Fibroblast of upper back skin (primary cell): ENCODE results near the gene MR1.

Experiments used
- DNase-seq: peaks from one replicate; pipeline ENCODE4 v3.0.0-alpha.2; 2013

Gene MR1

DNA sequence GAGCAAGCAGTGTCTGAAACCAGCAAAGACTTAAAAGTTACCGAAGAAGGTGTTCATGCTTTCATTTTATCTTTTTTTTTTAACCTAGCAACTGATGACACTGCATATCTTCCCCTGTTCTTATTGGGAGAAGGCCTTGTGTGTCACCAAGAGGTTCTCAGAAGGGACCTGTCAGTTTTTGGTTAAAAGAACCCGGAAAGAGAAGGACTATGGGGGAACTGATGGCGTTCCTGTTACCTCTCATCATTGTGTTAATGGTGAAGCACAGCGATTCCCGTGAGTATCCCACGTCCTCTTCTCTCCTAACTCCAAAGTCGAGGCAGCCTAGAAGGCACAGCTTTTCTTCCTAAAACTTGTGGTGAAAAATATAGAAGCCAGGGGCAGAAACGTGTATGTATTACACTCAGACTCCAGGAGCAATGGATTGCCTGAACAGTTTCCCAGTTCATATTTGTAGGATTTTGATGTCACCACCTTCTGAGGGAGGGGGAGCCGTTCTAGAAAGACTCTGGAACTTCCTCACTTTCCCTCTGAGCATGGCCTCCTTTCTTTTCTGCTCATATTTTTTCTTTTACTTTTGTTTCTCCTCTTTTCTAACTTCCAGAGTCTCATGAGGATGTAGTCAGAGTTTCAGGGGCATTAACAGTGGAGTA lies at the start of gene MR1:
MR1 (plus strand) TSS at position 185 of the 653 bp plus-strand sequence; CDS start at position 210, 25 bp downstream.
- peak; percentile 80 for DNase-seq

- peak; percentile 16 for DNase-seq
Measured at GRCh38 chr1:180988253-180988752, 45.5 kb upstream of the MR1 start.

DNA sequence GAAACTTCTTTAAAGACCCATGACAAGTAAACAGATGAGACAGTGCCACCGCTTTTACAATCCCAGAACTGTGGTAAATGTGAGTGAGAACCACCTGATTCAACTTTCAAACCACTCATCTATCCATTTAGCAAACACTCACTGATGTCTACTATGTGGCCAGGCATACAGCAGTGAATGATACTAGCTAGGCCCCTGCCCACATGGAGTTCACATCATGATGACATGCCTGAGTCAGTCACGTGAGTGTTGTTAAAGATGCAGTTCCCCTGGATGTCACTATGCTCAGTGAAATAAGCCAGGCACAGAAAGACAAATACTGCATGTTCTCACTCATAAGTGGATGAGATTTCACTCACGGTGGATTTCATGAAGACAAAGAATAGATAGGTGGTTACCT lies 39.5 kb upstream of the MR1 start:
- DNase-seq, result no peak

- DNase-seq, result no peak
Measured at GRCh38 chr1:180997843-180998504, 35.8 kb upstream of the MR1 start.

DNA sequence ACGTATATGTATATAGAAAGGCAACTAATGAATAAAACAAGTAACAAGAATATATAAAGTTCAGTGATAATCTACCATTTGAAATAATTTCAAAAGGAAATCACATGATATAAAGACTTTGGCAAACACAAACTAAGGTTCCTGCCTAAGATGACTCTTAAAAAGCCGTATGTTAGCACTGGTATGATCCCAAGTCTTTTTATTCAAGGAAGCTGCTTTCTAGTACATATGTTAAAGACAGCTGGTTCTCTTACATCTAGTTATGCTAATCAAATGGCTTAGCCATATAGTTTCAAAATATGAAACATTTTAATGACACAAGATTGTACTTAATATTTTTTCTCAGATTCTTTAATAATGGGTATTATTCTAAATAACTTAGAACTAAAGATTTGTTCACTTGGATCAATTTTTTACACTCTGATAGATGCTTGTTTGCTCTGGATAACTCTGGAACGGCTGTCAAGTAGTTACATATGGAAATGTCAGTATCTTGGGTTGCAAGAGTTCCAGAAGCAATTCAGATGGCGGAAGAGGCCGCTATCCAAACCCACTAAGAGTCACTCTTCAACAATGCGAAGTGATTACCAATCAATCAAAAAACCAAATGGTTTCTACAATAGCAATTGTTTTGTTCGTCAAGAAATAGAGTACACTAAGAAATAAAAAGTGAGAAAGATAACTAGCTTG lies 32.5 kb upstream of the MR1 start:
- DNase-seq, result no peak

GRCh38 chr1:181002582-181003172 lies 31.1 kb upstream of the MR1 start:
- no peak for DNase-seq

DNA sequence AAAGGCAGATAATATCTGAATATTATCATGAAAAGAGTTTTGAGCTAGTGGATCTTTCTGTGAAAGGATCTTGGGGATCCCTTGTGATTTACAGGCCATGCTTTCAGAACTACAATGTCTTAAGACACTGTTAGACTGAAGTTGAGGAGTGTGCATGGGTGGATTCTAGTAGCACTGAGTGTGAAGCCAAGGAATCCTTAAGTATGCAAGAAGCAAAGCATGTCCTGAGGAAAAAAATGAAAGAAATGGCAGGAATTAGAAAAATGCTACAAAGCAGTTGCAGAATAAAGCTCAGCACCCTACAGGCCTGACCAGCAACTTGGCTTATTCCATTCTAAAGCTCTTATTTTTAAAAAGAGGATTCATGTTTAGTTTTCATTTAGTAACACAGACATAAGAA lies 23.0 kb upstream of the MR1 start:
- peak; percentile 82 for DNase-seq

DNA sequence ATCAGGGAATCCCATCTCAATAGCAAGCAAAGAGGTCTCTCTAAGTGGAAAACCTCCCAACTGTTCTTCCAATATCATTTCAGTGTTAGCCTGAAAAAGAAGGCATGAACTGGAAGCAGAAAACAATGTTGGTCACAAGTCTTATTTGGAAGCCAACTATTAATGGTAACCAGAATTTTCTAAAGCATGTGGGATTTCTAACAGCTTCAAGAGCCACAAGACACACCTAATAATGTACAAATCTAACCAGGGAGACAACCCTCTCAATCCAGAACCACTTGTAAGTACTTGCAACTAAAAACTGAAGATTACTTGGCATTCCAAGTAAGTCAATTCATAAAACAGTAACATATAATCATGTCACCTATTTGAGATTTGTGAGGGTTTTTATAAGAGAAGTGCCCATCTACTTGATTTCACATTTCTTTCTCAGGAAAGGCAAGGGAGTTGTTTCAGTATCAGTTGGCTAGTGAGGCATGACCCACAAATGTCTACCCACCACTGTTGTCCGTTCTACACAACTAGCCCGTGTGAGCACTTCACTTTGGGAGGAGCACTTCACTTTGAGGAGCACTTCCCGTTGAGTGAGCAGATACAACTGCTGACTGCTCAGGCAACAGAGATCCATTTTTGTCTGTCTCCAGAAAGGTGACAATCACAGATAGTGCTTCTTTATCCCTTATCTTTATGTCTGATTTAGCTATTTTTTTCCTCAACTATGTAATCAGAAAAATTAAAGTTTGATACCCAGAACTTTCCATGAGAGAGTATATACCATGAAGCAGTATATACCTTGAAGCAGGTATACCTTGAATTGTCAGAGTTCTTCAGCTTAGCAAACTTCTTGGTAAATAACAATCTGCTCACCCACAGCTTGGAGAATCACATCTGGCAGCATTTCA lies 22.2 kb upstream of the MR1 start:
- DNase-seq, result no peak

GRCh38 chr1:181012203-181012745 lies 21.5 kb upstream of the MR1 start:
- no peak for DNase-seq

DNA sequence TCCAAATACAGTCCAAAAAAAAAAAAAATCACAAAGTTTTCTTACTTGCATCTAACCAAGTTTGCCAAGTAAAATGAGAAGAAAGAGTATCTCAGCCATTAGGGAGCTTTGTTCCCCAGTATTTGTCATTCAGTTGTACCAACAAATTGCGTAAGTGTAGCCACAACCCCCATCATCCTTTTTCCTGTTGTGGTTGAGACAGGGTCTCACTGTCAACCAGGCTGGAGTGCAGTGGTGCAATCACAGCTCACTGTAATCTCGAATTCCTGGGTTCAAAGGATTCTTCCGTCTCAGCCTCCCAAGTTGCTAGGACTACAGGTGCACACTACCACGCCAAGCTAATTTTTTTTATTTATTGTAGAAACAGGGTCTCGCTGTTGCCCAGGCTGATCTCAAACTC lies 20.6 kb upstream of the MR1 start:
- DNase-seq, result no peak

- DNase-seq, result no peak
Measured at GRCh38 chr1:181014477-181015250, 19.1 kb upstream of the MR1 start.

DNA sequence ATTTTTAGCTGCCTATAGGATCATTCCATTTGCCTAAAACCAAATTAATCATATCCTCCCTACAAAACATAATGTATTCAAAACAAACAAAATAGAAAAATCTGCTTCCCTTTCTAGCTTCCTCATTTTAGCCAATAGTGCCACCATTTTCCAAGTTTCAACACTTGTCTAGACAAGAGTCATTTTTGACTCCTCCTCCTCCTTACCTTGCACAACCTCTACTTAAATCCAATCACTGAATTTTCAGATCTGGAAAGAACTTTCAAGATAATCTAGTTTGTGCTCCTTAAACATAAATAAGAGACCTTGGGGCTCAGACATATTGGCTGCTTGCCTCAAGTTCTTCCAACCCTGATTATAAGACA lies 18.6 kb upstream of the MR1 start:
- no peak for DNase-seq

GRCh38 chr1:181016563-181016962 lies 17.2 kb upstream of the MR1 start:
- no peak for DNase-seq

DNA sequence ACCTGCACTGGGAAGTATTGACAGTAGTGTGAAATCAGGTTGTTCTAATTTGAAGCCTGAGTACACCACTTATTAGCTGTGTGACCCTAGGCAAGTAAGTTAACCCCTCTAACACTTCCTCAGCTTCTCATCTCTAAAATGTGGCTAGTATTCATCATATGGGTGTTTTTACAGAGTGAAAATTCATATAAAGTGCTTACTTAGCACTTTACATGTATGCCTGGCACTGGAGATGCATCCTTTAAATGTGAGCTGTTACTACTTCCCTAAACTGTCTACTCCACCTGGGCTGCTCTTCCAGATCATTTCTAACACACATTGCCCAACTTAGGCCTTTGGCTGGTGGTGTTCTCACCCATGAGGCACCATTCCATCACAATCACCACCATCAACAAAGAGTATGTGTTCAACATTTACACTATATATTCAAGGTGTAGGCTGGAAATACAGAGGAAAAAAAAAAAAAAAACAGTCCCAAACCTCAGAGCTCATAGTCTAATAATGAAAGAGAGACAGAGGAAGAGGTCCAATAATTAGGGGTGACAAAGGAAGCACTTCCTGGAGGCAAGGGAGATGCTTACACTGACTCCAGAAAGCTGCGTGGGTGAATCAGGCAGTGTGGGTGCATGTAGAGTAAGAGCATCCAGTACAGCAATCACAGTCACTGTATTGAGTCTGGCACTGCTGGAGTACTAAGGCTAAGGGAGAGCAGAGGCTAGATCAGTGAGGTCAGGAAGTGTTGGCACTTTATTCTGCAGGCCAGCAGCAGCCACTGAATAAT lies 14.7 kb upstream of the MR1 start:
- no peak for DNase-seq

DNA sequence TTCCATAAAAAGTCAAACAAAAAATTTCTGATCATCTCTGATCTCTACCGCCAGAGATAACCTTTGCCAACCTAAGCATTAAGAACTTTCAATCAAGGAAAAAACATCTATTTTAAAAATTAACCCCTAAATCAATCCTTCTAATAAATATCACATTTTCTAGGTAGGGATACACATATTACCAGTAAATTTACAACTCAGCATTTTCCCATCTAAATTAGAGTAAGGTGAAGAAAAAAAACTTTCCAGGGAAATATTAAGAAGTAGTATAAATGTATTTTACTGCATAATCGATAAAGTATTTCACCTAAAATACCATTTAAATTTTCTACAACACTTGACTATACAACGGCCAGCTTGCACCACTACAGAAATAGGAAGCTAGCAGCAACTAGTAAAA lies 12.6 kb upstream of the MR1 start:
- DNase-seq, result no peak

DNA sequence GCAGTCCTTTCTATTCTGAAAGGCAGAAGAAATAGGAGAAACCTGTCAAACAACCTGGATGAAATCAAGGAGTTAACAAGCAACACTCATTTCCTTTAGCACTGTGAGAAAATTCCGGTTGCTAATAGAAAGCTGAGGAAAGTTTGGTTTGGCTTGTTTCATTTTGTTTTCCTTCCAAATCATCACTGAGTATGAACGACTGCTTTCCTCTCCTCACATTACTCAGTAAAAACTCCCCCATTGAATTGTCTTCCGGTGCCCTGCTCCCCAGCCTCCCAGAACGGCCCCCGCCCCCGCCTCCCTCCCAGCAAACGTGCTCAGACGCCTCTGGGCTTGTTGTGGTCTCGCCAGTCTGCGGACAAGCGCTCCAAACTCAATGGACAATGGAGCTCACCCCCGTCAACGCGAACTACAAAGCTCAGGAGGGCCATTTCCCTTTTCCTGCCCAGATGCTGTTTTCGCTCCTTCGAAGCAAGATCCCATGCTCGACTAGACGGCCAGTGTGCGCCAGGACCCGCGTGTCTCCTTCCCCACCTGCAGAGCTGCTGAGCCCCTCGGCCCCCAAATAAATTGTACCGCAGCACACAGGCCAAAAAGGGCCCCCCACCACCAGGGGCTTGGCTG lies 11.9 kb upstream of the MR1 start:
- DNase-seq, result peak; percentile 60

DNA sequence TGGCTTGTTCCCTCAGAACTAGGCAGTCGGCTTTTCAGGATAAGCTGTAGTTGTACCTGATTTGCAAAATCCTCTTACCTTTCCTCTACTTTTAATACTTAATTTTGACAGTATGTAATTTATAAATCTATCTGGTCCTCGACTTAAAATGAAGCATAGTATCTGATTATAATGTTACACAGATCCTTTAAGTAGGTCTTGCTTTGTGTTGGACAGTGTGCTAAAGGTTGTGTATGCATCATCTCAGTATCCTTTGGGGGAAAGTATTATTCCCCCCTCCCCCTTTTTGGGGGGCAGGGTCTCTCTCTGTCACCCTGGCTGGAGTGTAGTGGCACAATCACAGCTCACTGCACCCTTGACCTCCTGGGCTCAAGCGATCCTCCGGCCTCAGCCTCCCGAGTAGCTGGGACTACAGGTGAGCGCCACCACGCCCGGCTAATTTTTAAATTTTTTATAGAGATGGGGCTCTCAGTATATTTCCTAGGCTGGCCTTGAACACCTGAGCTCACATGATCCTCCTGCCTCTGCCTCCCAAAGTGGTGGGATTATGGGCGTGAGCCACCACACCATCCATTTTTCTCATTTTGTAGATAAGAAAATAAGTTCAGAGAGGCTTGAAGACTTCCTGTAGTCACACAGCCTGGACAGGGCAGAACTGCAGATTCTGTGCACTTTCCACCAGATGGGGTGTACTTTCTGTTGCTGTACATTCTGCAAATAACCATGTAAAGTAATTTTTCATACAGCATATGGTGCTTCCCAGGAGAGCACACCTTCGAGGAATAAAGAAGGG lies 10.3 kb upstream of the MR1 start:
- no peak for DNase-seq

- DNase-seq, result peak; percentile 62
Measured at GRCh38 chr1:181028196-181028595, 5.6 kb upstream of the MR1 start.

DNA sequence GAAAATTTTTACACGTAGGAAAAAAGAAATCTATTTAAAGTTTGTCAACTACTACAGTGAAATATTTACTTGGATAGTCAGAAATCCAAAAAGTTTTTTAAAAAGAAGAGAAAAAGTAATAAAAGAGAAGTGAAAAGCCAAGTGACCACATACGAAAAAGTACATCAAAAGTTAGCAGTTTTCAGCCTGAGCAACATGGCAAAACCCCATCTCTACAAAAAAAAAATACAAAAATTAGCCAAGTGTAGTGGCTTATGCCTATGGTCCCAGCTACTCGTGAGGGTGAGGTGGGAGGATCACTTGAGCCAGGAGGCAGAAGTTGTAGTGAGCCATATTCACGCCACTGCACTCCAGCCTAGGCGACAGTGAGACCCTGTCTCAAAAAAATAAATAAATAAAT lies 5.2 kb upstream of the MR1 start:
- DNase-seq, result no peak
